ENCODE measurements around the gene NUDCD3.

DNA sequence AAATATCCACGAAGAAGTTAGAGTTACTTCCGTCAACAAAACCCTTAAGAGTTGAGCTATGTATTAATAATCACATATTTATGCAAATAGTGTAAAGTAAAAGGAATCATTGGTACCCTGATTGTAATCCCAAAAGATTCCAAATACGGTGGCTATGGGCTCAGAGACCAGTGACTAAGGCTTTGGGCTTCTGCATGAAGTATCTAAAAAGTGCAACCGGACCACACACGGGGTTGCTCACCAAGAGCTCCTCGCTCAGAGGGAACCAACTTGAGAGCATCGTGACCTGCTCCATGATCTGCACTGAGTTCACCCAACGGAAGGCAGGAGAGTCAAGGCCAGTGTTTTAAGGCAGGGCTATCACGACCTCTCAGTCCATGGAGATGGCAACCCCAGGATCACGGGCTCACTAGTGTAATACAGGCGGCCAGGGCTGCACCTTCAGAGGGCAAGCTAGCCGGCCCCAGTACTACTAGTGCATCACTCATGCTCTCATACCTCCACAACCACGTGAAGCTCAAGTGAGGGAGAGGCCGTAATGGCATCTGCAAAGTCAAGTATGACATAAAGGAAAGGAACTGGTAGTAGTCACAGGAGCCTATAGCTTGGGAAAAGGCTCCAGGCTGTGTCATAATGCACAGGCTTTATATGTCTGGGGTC is 87.9 kb downstream of the NUDCD3 start:
- TF ChIP-seq, protein P1, sequence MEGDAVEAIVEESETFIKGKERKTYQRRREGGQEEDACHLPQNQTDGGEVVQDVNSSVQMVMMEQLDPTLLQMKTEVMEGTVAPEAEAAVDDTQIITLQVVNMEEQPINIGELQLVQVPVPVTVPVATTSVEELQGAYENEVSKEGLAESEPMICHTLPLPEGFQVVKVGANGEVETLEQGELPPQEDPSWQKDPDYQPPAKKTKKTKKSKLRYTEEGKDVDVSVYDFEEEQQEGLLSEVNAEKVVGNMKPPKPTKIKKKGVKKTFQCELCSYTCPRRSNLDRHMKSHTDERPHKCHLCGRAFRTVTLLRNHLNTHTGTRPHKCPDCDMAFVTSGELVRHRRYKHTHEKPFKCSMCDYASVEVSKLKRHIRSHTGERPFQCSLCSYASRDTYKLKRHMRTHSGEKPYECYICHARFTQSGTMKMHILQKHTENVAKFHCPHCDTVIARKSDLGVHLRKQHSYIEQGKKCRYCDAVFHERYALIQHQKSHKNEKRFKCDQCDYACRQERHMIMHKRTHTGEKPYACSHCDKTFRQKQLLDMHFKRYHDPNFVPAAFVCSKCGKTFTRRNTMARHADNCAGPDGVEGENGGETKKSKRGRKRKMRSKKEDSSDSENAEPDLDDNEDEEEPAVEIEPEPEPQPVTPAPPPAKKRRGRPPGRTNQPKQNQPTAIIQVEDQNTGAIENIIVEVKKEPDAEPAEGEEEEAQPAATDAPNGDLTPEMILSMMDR (IDR thresholded peaks at IDR 0.05): no peak
- TF ChIP-seq POLR2A (IDR thresholded peaks at IDR 0.05): no peak

Measured in gastroesophageal sphincter (tissue), 3 donors.